ENCODE results near the gene CHFR.
A peak's percentile ranks its signal among the peaks of the same experiment; 100 is the strongest.
"Not testable (repeated sequence)": the region's sequence is repeated elsewhere in the genome, so short reads cannot be mapped to it uniquely, and the experiment has no call there.

Gene CHFR

GRCh38 chr12:132874620-132875019 is 12.8 kb downstream of the CHFR start:
- DNase-seq (ENCODE audit: low spot score) = not testable (repeated sequence)

GRCh38 chr12:132874175-132874574 is 13.2 kb downstream of the CHFR start:
- DNase-seq (ENCODE audit: low spot score) = no peak

GRCh38 chr12:132873724-132874123 is 13.7 kb downstream of the CHFR start:
- DNase-seq (ENCODE audit: low spot score) = no peak

- DNase-seq (ENCODE audit: low spot score) = no peak
These were observed 14.4 kb downstream of the CHFR start for GRCh38 chr12:132872975-132873421.

GRCh38 chr12:132872073-132872855 is 15.1 kb downstream of the CHFR start:
- no peak for DNase-seq (ENCODE audit: low spot score)

- DNase-seq (ENCODE audit: low spot score) = no peak
These were observed 17.9 kb downstream of the CHFR start for GRCh38 chr12:132869551-132869950.

GRCh38 chr12:132866251-132866828 is 21.1 kb downstream of the CHFR start:
- peak; percentile 37 for DNase-seq (ENCODE audit: low spot score)

- DNase-seq (ENCODE audit: low spot score) = no peak
These were observed 25.8 kb downstream of the CHFR start for GRCh38 chr12:132861558-132861957.

GRCh38 chr12:132858718-132859266 is 28.6 kb downstream of the CHFR start:
- no peak for DNase-seq (ENCODE audit: low spot score)

- not testable (repeated sequence) for DNase-seq (ENCODE audit: low spot score)
These were observed 30.4 kb downstream of the CHFR start for GRCh38 chr12:132857019-132857418.

- no peak for DNase-seq (ENCODE audit: low spot score)
These were observed 30.8 kb downstream of the CHFR start for GRCh38 chr12:132856581-132856980.

- not testable (repeated sequence) for DNase-seq (ENCODE audit: low spot score)
These were observed 32.2 kb downstream of the CHFR start for GRCh38 chr12:132855211-132855610.

GRCh38 chr12:132853285-132854092 is 33.9 kb downstream of the CHFR start:
- no peak for DNase-seq (ENCODE audit: low spot score)

- no peak for DNase-seq (ENCODE audit: low spot score)
These were observed 34.9 kb downstream of the CHFR start for GRCh38 chr12:132852496-132852895.

GRCh38 chr12:132851465-132851864 is 35.9 kb downstream of the CHFR start:
- DNase-seq (ENCODE audit: low spot score) = no peak

GRCh38 chr12:132850291-132850690 is 37.1 kb downstream of the CHFR start:
- DNase-seq (ENCODE audit: low spot score) = no peak

GRCh38 chr12:132848521-132848920 is 38.9 kb downstream of the CHFR start:
- DNase-seq (ENCODE audit: low spot score) = no peak

GRCh38 chr12:132847363-132848356 is 39.7 kb downstream of the CHFR start:
- no peak for DNase-seq (ENCODE audit: low spot score)

GRCh38 chr12:132844681-132845080 is 42.7 kb downstream of the CHFR start:
- not testable (repeated sequence) for DNase-seq (ENCODE audit: low spot score)

- no peak for DNase-seq (ENCODE audit: low spot score)
These were observed 44.9 kb downstream of the CHFR start for GRCh38 chr12:132842449-132843045.

- DNase-seq (ENCODE audit: low spot score) = no peak
These were observed 46.3 kb downstream of the CHFR start for GRCh38 chr12:132841151-132841550.

All from kidney tubule cell (primary cell).